ENCODE measurements around the gene RNF150.

Gene RNF150

GRCh38 chr4:140940589-140940988 lies 192.7 kb downstream of the RNF150 start:
- Histone ChIP-seq H3K9ac (ENCODE audit: low read depth, low read length, poor library complexity, severe bottlenecking) (no peak overlapping the region), H3F3A (ENCODE audit: low read depth) (no peaks in the 10 kb centered on the region), H3K9me2 (replicated peaks; ENCODE audit: low read depth, low read length) (no peaks in the 10 kb centered on the region), H3K4me1 (ENCODE audit: insufficient read depth, low read length, poor library complexity, severe bottlenecking) (no peaks in the 10 kb centered on the region), H2AFZ (ENCODE audit: low read length) (no peak overlapping the region), H3K79me2 (ENCODE audit: insufficient read depth, low read length) (no peaks in the 10 kb centered on the region), H3K36me3 (ENCODE audit: insufficient read depth, low read length) (no peaks in the 10 kb centered on the region; the same call in 1 of the 2 replicates), H3K9me3 (ENCODE audit: insufficient read depth, low read depth, low read length) (no peaks in the 10 kb centered on the region), H3K27me3 (ENCODE audit: insufficient read depth, low read length, poor library complexity, severe bottlenecking) (no peaks in the 10 kb centered on the region), H3K4me2 (ENCODE audit: low read depth, low read length, poor library complexity, severe bottlenecking) (no peak overlapping the region), H3K4me3 (ENCODE audit: low read length, poor library complexity, severe bottlenecking) (no peak overlapping the region), H4K20me1 (ENCODE audit: insufficient read depth, low read length, poor library complexity, severe bottlenecking) (no peaks in the 10 kb centered on the region)
- TF ChIP-seq EZH2phosphoT487 (IDR thresholded peaks at IDR 0.05; ENCODE audit: borderline replicate concordance) (no peak), CTCF (conservative IDR thresholded peaks at IDR 0.05; ENCODE audit: low read length) (no peak)

GRCh38 chr4:140937866-140938265 lies 195.4 kb downstream of the RNF150 start:
- Histone ChIP-seq H3K27me3 (ENCODE audit: insufficient read depth, low read length, poor library complexity, severe bottlenecking) (no peaks in the 10 kb centered on the region), H3K9ac (ENCODE audit: low read depth, low read length, poor library complexity, severe bottlenecking) (no peak overlapping the region), H3K9me2 (replicated peaks; ENCODE audit: low read depth, low read length) (no peaks in the 10 kb centered on the region), H3K36me3 (ENCODE audit: insufficient read depth, low read length) (no peaks in the 10 kb centered on the region), H3K4me1 (ENCODE audit: insufficient read depth, low read length, poor library complexity, severe bottlenecking) (peaks cover 4% of the 10 kb centered on the region), H3F3A (ENCODE audit: low read depth) (no peaks in the 10 kb centered on the region), H3K9me3 (ENCODE audit: insufficient read depth, low read depth, low read length) (no peaks in the 10 kb centered on the region), H3K79me2 (ENCODE audit: insufficient read depth, low read length) (no peaks in the 10 kb centered on the region), H2AFZ (ENCODE audit: low read length) (no peak overlapping the region), H3K4me3 (ENCODE audit: low read length, poor library complexity, severe bottlenecking) (no peak overlapping the region), H3K4me2 (ENCODE audit: low read depth, low read length, poor library complexity, severe bottlenecking) (no peak overlapping the region), H4K20me1 (ENCODE audit: insufficient read depth, low read length, poor library complexity, severe bottlenecking) (no peaks in the 10 kb centered on the region)
- TF ChIP-seq CTCF (conservative IDR thresholded peaks at IDR 0.05; ENCODE audit: low read length) (no peak), EZH2phosphoT487 (IDR thresholded peaks at IDR 0.05; ENCODE audit: borderline replicate concordance) (no peak)

GRCh38 chr4:140935254-140935653 lies 198.0 kb downstream of the RNF150 start:
- no peaks in the 10 kb centered on the region for H4K20me1 ChIP-seq (ENCODE audit: insufficient read depth, low read length, poor library complexity, severe bottlenecking)
- H3F3A ChIP-seq (ENCODE audit: low read depth) = no peaks in the 10 kb centered on the region
- H3K79me2 ChIP-seq (ENCODE audit: insufficient read depth, low read length) = no peaks in the 10 kb centered on the region
- no peak for TF ChIP-seq EZH2phosphoT487 (IDR thresholded peaks at IDR 0.05; ENCODE audit: borderline replicate concordance)
- TF ChIP-seq CTCF (conservative IDR thresholded peaks at IDR 0.05; ENCODE audit: low read length) = no peak
- no peak overlapping the region for H3K4me3 ChIP-seq (ENCODE audit: low read length, poor library complexity, severe bottlenecking)
- H3K4me1 ChIP-seq (ENCODE audit: insufficient read depth, low read length, poor library complexity, severe bottlenecking) = peaks cover 4% of the 10 kb centered on the region
- H3K36me3 ChIP-seq (ENCODE audit: insufficient read depth, low read length) = no peaks in the 10 kb centered on the region
- H3K9me2 ChIP-seq (replicated peaks; ENCODE audit: low read depth, low read length) = no peaks in the 10 kb centered on the region
- H3K9ac ChIP-seq (ENCODE audit: low read depth, low read length, poor library complexity, severe bottlenecking) = no peak overlapping the region
- H2AFZ ChIP-seq (ENCODE audit: low read length) = no peak overlapping the region
- no peak overlapping the region for H3K4me2 ChIP-seq (ENCODE audit: low read depth, low read length, poor library complexity, severe bottlenecking)
- H3K27me3 ChIP-seq (ENCODE audit: insufficient read depth, low read length, poor library complexity, severe bottlenecking) = no peaks in the 10 kb centered on the region
- H3K9me3 ChIP-seq (ENCODE audit: insufficient read depth, low read depth, low read length) = no peaks in the 10 kb centered on the region
